MM.1S (cell line): ENCODE data around the gene COA3.

Experiments
- DNase-seq: peaks from one replicate; pipeline ENCODE4 v3.0.0-alpha.2; 2015
- H2AFZ ChIP-seq: fragments of 300-600 bp; sonication (generic); 2 replicates; pipeline ENCODE4 v1.6.0; 2016; ENCODE audit warnings: antibody characterized with exemption, low read length
- H3F3A ChIP-seq: fragments of 300-600 bp; sonication (generic); 2 replicates; pipeline ENCODE4 v1.6.1; 2016; ENCODE audit warnings: mild to moderate bottlenecking, antibody characterized with exemption, low read length, moderate library complexity, mixed read lengths; ENCODE audit not compliant: insufficient read depth
- H3K27ac ChIP-seq: fragments of 300-600 bp; sonication (generic); 2 replicates; pipeline ENCODE4 v1.5.1; 2016; ENCODE audit warnings: mild to moderate bottlenecking, low read length
- H3K27me3 ChIP-seq: fragments of 300-600 bp; sonication (generic); replicated peaks from 2 replicates; pipeline ENCODE4 v1.6.0; 2016; ENCODE audit warnings: low read length; ENCODE audit not compliant: insufficient read depth
- H3K36me3 ChIP-seq: fragments of 300-600 bp; sonication (generic); replicated peaks from 2 replicates; pipeline ENCODE4 v1.6.1; 2016; ENCODE audit warnings: mild to moderate bottlenecking, low read length, mixed read lengths; ENCODE audit not compliant: insufficient read depth
- H3K4me1 ChIP-seq: fragments of 300-600 bp; sonication (generic); 2 replicates; pipeline ENCODE4 v1.6.1; 2016; ENCODE audit warnings: low read length, mixed read lengths
- H3K4me2 ChIP-seq: fragments of 300-600 bp; sonication (generic); 2 replicates; pipeline ENCODE4 v1.6.0; 2016; ENCODE audit warnings: low read depth, low read length
- H3K4me3 ChIP-seq: fragments of 300-600 bp; sonication (generic); 2 replicates; pipeline ENCODE4 v1.5.1; 2016; ENCODE audit warnings: low read length, mixed read lengths
- H3K79me2 ChIP-seq: fragments of 300-600 bp; sonication (generic); 2 replicates; pipeline ENCODE4 v1.6.1; 2016; ENCODE audit warnings: mixed run types, low read length, mixed read lengths
- H3K9ac ChIP-seq: fragments of 300-600 bp; sonication (generic); 2 replicates; pipeline ENCODE4 v1.6.1; 2016; ENCODE audit warnings: low read length, mixed read lengths
- H3K9me2 ChIP-seq: fragments of 300-600 bp; sonication (generic); replicated peaks from 2 replicates; pipeline ENCODE4 v1.6.1; 2016; ENCODE audit warnings: mild to moderate bottlenecking, low read length, mixed read lengths; ENCODE audit not compliant: insufficient read depth
- H3K9me3 ChIP-seq: fragments of 300-600 bp; sonication (generic); replicated peaks from 2 replicates; pipeline ENCODE4 v1.6.1; 2016; ENCODE audit warnings: mild to moderate bottlenecking, low read length, mixed read lengths; ENCODE audit not compliant: insufficient read depth
- H4K20me1 ChIP-seq: fragments of 300-600 bp; sonication (generic); 2 replicates; pipeline ENCODE4 v1.6.1; 2016; ENCODE audit warnings: mild to moderate bottlenecking, low read length, moderate library complexity, mixed read lengths; ENCODE audit not compliant: insufficient read depth
- CTCF ChIP-seq: fragments of 300-600 bp; sonication (generic); IDR thresholded peaks from 2 replicates; pipeline ENCODE4 v1.5.1; 2016; ENCODE audit warnings: antibody characterized with exemption, low read length, mixed read lengths
- EZH2 ChIP-seq: fragments of 300-600 bp; sonication (generic); optimal IDR thresholded peaks from 2 replicates; pipeline ENCODE3; 2017; ENCODE audit warnings: low read depth, mild to moderate bottlenecking, antibody characterized with exemption, low read length, mixed read lengths
- EZH2phosphoT487 ChIP-seq: fragments of 300-600 bp; sonication (generic); IDR thresholded peaks from 2 replicates; pipeline ENCODE4 v1.6.1; 2018; ENCODE audit warnings: antibody characterized with exemption, low read length

COA3 gene

GRCh38 chr17:42750739-42751344, 47.7 kb downstream of the COA3 start:
- H3K9ac ChIP-seq = no peak overlapping the region
- no peak overlapping the region for H3K27ac ChIP-seq
- H3K79me2 ChIP-seq = no peaks in the 10 kb centered on the region
- no peak for TF ChIP-seq CTCF
- no peak for TF ChIP-seq EZH2phosphoT487
- no peaks in the 10 kb centered on the region for H3K9me2 ChIP-seq
- H3K4me1 ChIP-seq = no peaks in the 10 kb centered on the region
- H4K20me1 ChIP-seq = no peaks in the 10 kb centered on the region
- H3K27me3 ChIP-seq = no peaks in the 10 kb centered on the region
- no peaks in the 10 kb centered on the region for H3K36me3 ChIP-seq
- H3F3A ChIP-seq = no peaks in the 10 kb centered on the region
- no peak overlapping the region for H3K4me2 ChIP-seq
- no peak for DNase-seq
- H3K4me3 ChIP-seq = no peak overlapping the region
- no peak overlapping the region for H2AFZ ChIP-seq
- no peaks in the 10 kb centered on the region for H3K9me3 ChIP-seq

GRCh38 chr17:42748908-42749798, 49.4 kb downstream of the COA3 start:
- Histone ChIP-seq H3K36me3 (no peaks in the 10 kb centered on the region), H3K27ac (no peak overlapping the region), H3K9me2 (no peaks in the 10 kb centered on the region), H4K20me1 (no peaks in the 10 kb centered on the region), H3K4me1 (peaks cover 3% of the 10 kb centered on the region; the same call in 1 of the 2 replicates), H3K4me2 (no peak overlapping the region), H3K79me2 (peaks cover 3% of the 10 kb centered on the region), H3K4me3 (no peak overlapping the region), H3K9ac (no peak overlapping the region), H2AFZ (no peak overlapping the region), H3K27me3 (no peaks in the 10 kb centered on the region), H3F3A (0 out of 2 replicates have a peak, but pooled peaks cover 3% of the 10 kb centered on the region), H3K9me3 (no peaks in the 10 kb centered on the region)
- TF ChIP-seq EZH2phosphoT487 = no peak
- no peak for TF ChIP-seq EZH2
- TF ChIP-seq CTCF = no peak
- DNase-seq = no peak

- no peak overlapping the region for H3K9ac ChIP-seq
- H3K36me3 ChIP-seq = no peaks in the 10 kb centered on the region
- no peak overlapping the region for H3K27ac ChIP-seq
- H3F3A ChIP-seq = 0 out of 2 replicates have a peak, but pooled peaks cover 5% of the 10 kb centered on the region
- H3K4me2 ChIP-seq = no peak overlapping the region
- no peaks in the 10 kb centered on the region for H3K27me3 ChIP-seq
- H4K20me1 ChIP-seq = no peaks in the 10 kb centered on the region
- peaks cover 11% of the 10 kb centered on the region for H3K4me1 ChIP-seq
- TF ChIP-seq CTCF (no peak), EZH2phosphoT487 (no peak), EZH2 (no peak)
- H3K9me2 ChIP-seq = no peaks in the 10 kb centered on the region
- DNase-seq = no peak
- H3K79me2 ChIP-seq = peaks cover 11% of the 10 kb centered on the region
- H3K9me3 ChIP-seq = no peaks in the 10 kb centered on the region
- H3K4me3 ChIP-seq = no peak overlapping the region
- no peak overlapping the region for H2AFZ ChIP-seq
Measured at GRCh38 chr17:42748202-42748907, 50.1 kb downstream of the COA3 start.
